A549 (cell line): ENCODE data around the gene TTC16. TPM values are rescaled to one million over a fixed set of nuclear protein-coding genes. Genes with fewer than 3 reads are reported as not detected.

Experiments used
- ATAC-seq, 2 experiments: fragments of 200-7000 bp in 1 of 2; fragments of >200 bp in 1 of 2; cut with Nextera tagmentation in 1 of 2; cut with Tn5 transposase in 1 of 2; 3 replicates each; pipeline versions ENCODE4 v1.8.0 to v1.9.1; 2018 to 2020; ENCODE audit warnings: mild to moderate bottlenecking in 1 of 2, moderate library complexity in 1 of 2
- CTCF ChIA-PET: fragments of 300-600 bp; sonication (Branson Sonifier 250); formaldehyde crosslinking; extraction: SDS; loops from one replicate; lab custom pipeline; 2021; ENCODE audit warnings: antibody characterized with exemption, inconsistent platforms; lab: Yijun Ruan, JAX
- POLR2A ChIA-PET: fragments of 350-600 bp; formaldehyde crosslinking; extraction: SDS; loops from one replicate; lab custom pipeline; 2021; ENCODE audit warnings: antibody characterized with exemption, inconsistent platforms; lab: Yijun Ruan, JAX
- DNase-seq, 2 experiments: peaks; one replicate each; pipeline versions ENCODE4 v3.0.0 to v3.0.0-alpha.2; 2011 to 2016; ENCODE audit warnings: low read depth in 1 of 2, low spot score in 1 of 2
- FAIRE-seq: peaks from 2 replicates; lab custom pipeline; 2011; peaks lifted over from hg19 to GRCh38; lab: Jason Lieb, UNC
- H3K27ac ChIP-seq, 2 experiments: fragments of >200 bp; sonication (Bioruptor Twin); formaldehyde crosslinking; 3 replicates each; pipeline ENCODE4 v1.5.1; 2016 to 2017
- H3K4me1 ChIP-seq: fragments of >200 bp; sonication (Bioruptor Twin); formaldehyde crosslinking; 3 replicates; pipeline ENCODE4 v1.6.1; 2016
- H3K4me2 ChIP-seq: fragments of >200 bp; sonication (Bioruptor Twin); formaldehyde crosslinking; 3 replicates; pipeline ENCODE4 v1.6.1; 2016
- H3K4me3 ChIP-seq: fragments of >200 bp; sonication (Bioruptor Twin); formaldehyde crosslinking; 3 replicates; pipeline ENCODE4 v1.5.1; 2016
- H3K9me3 ChIP-seq: fragments of >200 bp; sonication (Bioruptor Twin); formaldehyde crosslinking; 3 replicates; pipeline ENCODE4 v1.6.1; 2016
- BHLHE40 ChIP-seq: IDR thresholded peaks from 2 replicates; pipeline ENCODE4 v1.6.1; 2012; ENCODE audit warnings: low read depth, low read length, inconsistent platforms
- CHD4 ChIP-seq: fragments of 200-600 bp; sonication (generic); IDR thresholded peaks from 2 replicates; pipeline ENCODE4 v1.6.1; 2016; ENCODE audit warnings: antibody characterized with exemption, mild to moderate bottlenecking, borderline replicate concordance
- ELK1 ChIP-seq: fragments of 150-350 bp; IDR thresholded peaks from 2 replicates; pipeline ENCODE4 v1.6.1; 2014; ENCODE audit warnings: low read depth, mild to moderate bottlenecking, low read length
- ESRRA ChIP-seq: fragments of 150-350 bp; IDR thresholded peaks from 2 replicates; pipeline ENCODE4 v1.6.1; 2014; ENCODE audit warnings: mild to moderate bottlenecking, low read length, borderline replicate concordance
- HOXA7 ChIP-seq: fragments of 250-450 bp; sonication (Bioruptor Pico); IDR thresholded peaks from 2 replicates; pipeline ENCODE4 v1.5.0; 2020; ENCODE audit warnings: mild to moderate bottlenecking, moderate library complexity
- HOXB5 ChIP-seq: fragments of 250-450 bp; sonication (Bioruptor Pico); IDR thresholded peaks from 2 replicates; pipeline ENCODE4 v1.5.0; 2020; ENCODE audit warnings: mild to moderate bottlenecking, moderate library complexity
- KDM1A ChIP-seq: fragments of 200-600 bp; sonication (generic); IDR thresholded peaks from 2 replicates; pipeline ENCODE4 v1.6.1; 2016; ENCODE audit warnings: low read depth, mild to moderate bottlenecking
- KDM5A ChIP-seq: fragments of 200-600 bp; sonication (generic); IDR thresholded peaks from 2 replicates; pipeline ENCODE4 v1.6.1; 2016; ENCODE audit warnings: antibody characterized with exemption, mild to moderate bottlenecking
- MAFK ChIP-seq: fragments of 450-650 bp; IDR thresholded peaks from 2 replicates; pipeline ENCODE4 v1.6.1; 2014; ENCODE audit not compliant: partially characterized antibody
- MAX ChIP-seq: IDR thresholded peaks from 2 replicates; pipeline ENCODE4 v1.6.1; 2012
- NPAS2 ChIP-seq: fragments of 250-450 bp; sonication (Bioruptor Pico); IDR thresholded peaks from 2 replicates; pipeline ENCODE4 v1.8.0; 2022; ENCODE audit warnings: mild to moderate bottlenecking, moderate library complexity, borderline replicate concordance
- PBX3 ChIP-seq: IDR thresholded peaks from 2 replicates; pipeline ENCODE4 v1.6.1; 2012
- TFCP2L1 ChIP-seq: fragments of 250-450 bp; sonication (Bioruptor Pico); IDR thresholded peaks from 2 replicates; pipeline ENCODE4 v1.5.0; 2021; ENCODE audit warnings: mild to moderate bottlenecking
- ZC3H11A ChIP-seq: fragments of 450-650 bp; IDR thresholded peaks from 2 replicates; pipeline ENCODE4 v1.6.1; 2014; ENCODE audit warnings: antibody characterized with exemption, mild to moderate bottlenecking
- ZFP36 ChIP-seq: fragments of 450-650 bp; IDR thresholded peaks from 2 replicates; pipeline ENCODE4 v1.6.1; 2014; ENCODE audit warnings: borderline replicate concordance; ENCODE audit not compliant: partially characterized antibody
- WGBS: methylation state at CpG from one replicate; pipeline ENCODE4 v1.1.6; 2017; ENCODE audit errors: missing lambda C conversion rate; 5-methylcytosine and 5-hydroxymethylcytosine counted together
- polyA plus RNA-seq, 4 experiments: library from polyadenylated mRNA; depleted of rRNA in 3 of 4; stranded (reverse); fragments of >200 nt; fragmentation: RNase III in 1 of 4; extraction: RNeasy Plus Mini Kit Qiagen cat#74134 plus additional on column Dnase treatment in 1 of 4; gene quantifications; 2 replicates in 3 of 4; 3 replicates in 1 of 4; pipeline ENCODE4 v1.2.3, GENCODE V29; 2011 to 2017

The TTC16 gene
- polyA plus RNA-seq, 2 of the 4 experiments (the other 2 are of a cell fraction), result not detected

- Histone ChIP-seq H3K4me2 (peak overlapping the region; percentile 89), H3K27ac (peak overlapping the region; percentile 6 to 71; a peak in 4 of 6 replicates), H3K4me1 (peaks cover 31% of the 10 kb centered on the region), H3K9me3 (no peaks in the 10 kb centered on the region), H3K4me3 (peak overlapping the region; percentile 42)
- ATAC-seq (peak; percentile 67 to 78), DNase-seq (peak; percentile 49 to 81), FAIRE-seq (no peak)
- ChIA-PET POLR2A (interaction anchor here (1.1 kb wide), 1 partner anchor 29 kb away, joined by 3 read pairs; no protein-coding TSS in a partner anchor), CTCF (interaction anchor here (0.6 to 9.6 kb wide), 10 partner anchors 9 to 200 kb away, joined by 3 to 114 read pairs (median 6); partner anchors contain the start of gene CDK9)
- 32% methylated on average over 29 of the region's 38 CpGs for WGBS
- peak; percentile 91 for TF ChIP-seq MAFK
- no peak for TF ChIP-seq NPAS2
- no peak for TF ChIP-seq TFCP2L1 (CRISPR knock-in tag)
Measured at GRCh38 chr9:127741831-127742434, 26.1 kb downstream of the TTC16 start.

GRCh38 chr9:127742435-127743088 lies 26.7 kb downstream of the TTC16 start:
- peak; percentile 98 for TF ChIP-seq HOXB5 (CRISPR knock-in tag)
- TF ChIP-seq MAX, result 0 out of 2 replicates have a peak, but pooled peaks have one; percentile 38
- TF ChIP-seq CHD4, result no peak
- ChIA-PET POLR2A (interaction anchor here (1.1 kb wide), 1 partner anchor 29 kb away, joined by 3 read pairs; no protein-coding TSS in a partner anchor), CTCF (interaction anchor here (1.0 to 9.6 kb wide), 10 partner anchors 8 to 178 kb away, joined by 3 to 114 read pairs (median 6); partner anchors contain the start of gene CDK9)
- 7% methylated on average over 33 of the region's 33 CpGs for WGBS
- peak; percentile 73 to 87 for ATAC-seq
- H3K27ac ChIP-seq, result peak overlapping the region; percentile 6 to 71; a peak in 4 of 6 replicates
- H3K4me1 ChIP-seq, result peaks cover 31% of the 10 kb centered on the region
- DNase-seq, result peak; percentile 88 to 94
- H3K4me3 ChIP-seq, result peak overlapping the region; percentile 42
- no peak for FAIRE-seq
- no peaks in the 10 kb centered on the region for H3K9me3 ChIP-seq
- peak overlapping the region; percentile 89 for H3K4me2 ChIP-seq

- peaks cover 31% of the 10 kb centered on the region for H3K4me1 ChIP-seq
- WGBS, result 81% methylated on average over 18 of the region's 19 CpGs
- TF ChIP-seq KDM5A (no peak), HOXA7 (CRISPR knock-in tag) (no peak), ESRRA (no peak), KDM1A (no peak), BHLHE40 (no peak), ZC3H11A (no peak), PBX3 (no peak), ELK1 (no peak), ZFP36 (no peak), HOXB5 (CRISPR knock-in tag) (no peak)
- TF ChIP-seq, all 56 proteins: peak for 0
- ChIA-PET CTCF (interaction anchor here (0.6 to 9.6 kb wide), 12 partner anchors 10 to 176 kb away, joined by 3 to 114 read pairs (median 10); partner anchors contain the start of genes CDK9, ST6GALNAC4 and TOR2A), POLR2A (interaction anchor here (0.6 to 1.3 kb wide), 2 partner anchors 41 to 324 kb away, joined by 3 to 4 read pairs; partner anchors contain the start of gene CDK9)
- H3K4me3 ChIP-seq, result no peak overlapping the region
- H3K9me3 ChIP-seq, result no peaks in the 10 kb centered on the region
- no peak overlapping the region for H3K4me2 ChIP-seq
- FAIRE-seq, result no peak
- no peak for DNase-seq
- no peak for ATAC-seq
- no peak overlapping the region for H3K27ac ChIP-seq
Measured at GRCh38 chr9:127744398-127745110, 28.7 kb downstream of the TTC16 start.
